Osteoblast (primary cell): ENCODE measurements around the gene PPCDC. TPM values are rescaled to one million over a fixed set of nuclear protein-coding genes. Genes with fewer than 3 reads are reported as not detected.

Source experiments
- DNase-seq: peaks from one replicate; pipeline ENCODE4 v3.0.0; 2011; ENCODE audit warnings: low spot score, mixed read lengths; ENCODE audit not compliant: insufficient read length; ENCODE audit errors: missing footprints
- H2AFZ ChIP-seq: 2 replicates; pipeline ENCODE4 v1.6.0; 2011; ENCODE audit warnings: mild to moderate bottlenecking, low read length
- H3K27ac ChIP-seq: 2 replicates; pipeline ENCODE4 v1.5.1; 2011; ENCODE audit warnings: mild to moderate bottlenecking, low read depth, low read length, moderate library complexity
- H3K27me3 ChIP-seq: 2 replicates; pipeline ENCODE4 v1.6.0; 2012; ENCODE audit warnings: mild to moderate bottlenecking, control low read depth, inconsistent platforms, low read length, moderate library complexity; ENCODE audit not compliant: insufficient read depth
- H3K36me3 ChIP-seq: 2 replicates; pipeline ENCODE4 v1.5.1; 2011; ENCODE audit warnings: mild to moderate bottlenecking, low read length, control low read depth, moderate library complexity; ENCODE audit not compliant: insufficient read depth
- H3K4me1 ChIP-seq: 2 replicates; pipeline ENCODE4 v1.5.1; 2011; ENCODE audit warnings: mild to moderate bottlenecking, low read length, control low read depth, moderate library complexity; ENCODE audit not compliant: insufficient read depth
- H3K4me2 ChIP-seq: 2 replicates; pipeline ENCODE4 v1.6.0; 2011; ENCODE audit warnings: mild to moderate bottlenecking, low read length; ENCODE audit not compliant: insufficient read depth
- H3K4me3 ChIP-seq: fragments of 200-600 bp; sonication (generic); 3 replicates; pipeline ENCODE4 v1.5.1; 2012; ENCODE audit warnings: mild to moderate bottlenecking, low read length, inconsistent platforms; ENCODE audit not compliant: insufficient read depth
- H3K79me2 ChIP-seq: 2 replicates; pipeline ENCODE4 v1.6.0; 2012; ENCODE audit warnings: mild to moderate bottlenecking, low read length, control low read depth, inconsistent platforms; ENCODE audit not compliant: insufficient read depth
- H3K9me3 ChIP-seq: 2 replicates; pipeline ENCODE4 v1.5.1; 2011; ENCODE audit warnings: low read depth, low read length, control low read depth
- H4K20me1 ChIP-seq: 2 replicates; pipeline ENCODE4 v1.6.0; 2012; ENCODE audit warnings: mild to moderate bottlenecking, low read length, control low read depth; ENCODE audit not compliant: insufficient read depth
- CTCF ChIP-seq: IDR thresholded peaks from 2 replicates; pipeline ENCODE4 v1.5.1; 2011; ENCODE audit warnings: mild to moderate bottlenecking, low read depth, low read length, moderate library complexity; ENCODE audit errors: extremely low read depth
- total RNA-seq: library from RNA; depleted of rRNA; stranded (reverse); fragments of >200 nt; gene quantifications from 2 replicates; pipeline ENCODE4 v1.2.3, GENCODE V29; 2012

Gene PPCDC
- total RNA-seq, 1 donor: 6.5 TPM

- H3K4me1 ChIP-seq: no peaks in the 10 kb centered on the region
- no peak overlapping the region for H2AFZ ChIP-seq
- peaks cover 17% of the 10 kb centered on the region for H3K27me3 ChIP-seq
- no peak for TF ChIP-seq CTCF
- H3K27ac ChIP-seq: no peak overlapping the region
- no peaks in the 10 kb centered on the region for H3K79me2 ChIP-seq
- H3K36me3 ChIP-seq: no peaks in the 10 kb centered on the region
- H3K4me3 ChIP-seq: no peak overlapping the region
- H3K4me2 ChIP-seq: no peak overlapping the region
- DNase-seq: no peak
- H3K9me3 ChIP-seq: no peaks in the 10 kb centered on the region
- no peaks in the 10 kb centered on the region for H4K20me1 ChIP-seq
Observed at GRCh38 chr15:74989527-74989926, 33.9 kb upstream of the PPCDC start.

DNA sequence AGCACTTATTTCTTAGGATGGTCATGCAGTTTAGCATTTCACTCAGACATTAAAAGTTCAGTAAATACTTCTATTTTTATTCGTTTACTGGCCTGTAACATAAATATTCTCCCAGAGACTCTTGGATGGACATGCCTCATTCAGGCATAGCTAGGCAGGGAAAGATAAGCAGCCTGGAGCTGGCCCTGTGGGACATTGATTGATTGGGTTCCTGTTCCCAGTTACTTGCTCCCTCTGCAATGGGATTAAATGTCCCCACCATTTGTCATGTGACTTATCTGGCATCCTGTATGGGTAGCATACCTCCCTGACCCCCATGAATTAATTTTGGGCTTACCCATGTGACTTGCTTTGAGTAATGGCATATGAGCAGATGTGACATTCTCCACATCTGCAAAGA lies 30.8 kb upstream of the PPCDC start:
- H3K79me2 ChIP-seq: no peaks in the 10 kb centered on the region
- H4K20me1 ChIP-seq: no peaks in the 10 kb centered on the region
- H3K36me3 ChIP-seq: no peaks in the 10 kb centered on the region
- no peak for DNase-seq
- peaks cover 22% of the 10 kb centered on the region for H3K27me3 ChIP-seq
- no peaks in the 10 kb centered on the region for H3K4me1 ChIP-seq
- H3K4me2 ChIP-seq: no peak overlapping the region
- no peak for TF ChIP-seq CTCF
- H2AFZ ChIP-seq: no peak overlapping the region
- no peak overlapping the region for H3K4me3 ChIP-seq
- H3K27ac ChIP-seq: no peak overlapping the region
- peaks cover 3% of the 10 kb centered on the region for H3K9me3 ChIP-seq

GRCh38 chr15:74994236-74994635 lies 29.2 kb upstream of the PPCDC start:
- Histone ChIP-seq H4K20me1 (no peaks in the 10 kb centered on the region), H2AFZ (no peak overlapping the region), H3K4me1 (no peaks in the 10 kb centered on the region), H3K27me3 (peaks cover 26% of the 10 kb centered on the region), H3K4me3 (no peak overlapping the region), H3K79me2 (no peaks in the 10 kb centered on the region), H3K9me3 (peaks cover 4% of the 10 kb centered on the region), H3K27ac (no peak overlapping the region), H3K4me2 (no peak overlapping the region), H3K36me3 (no peaks in the 10 kb centered on the region)
- peak; percentile 54 for DNase-seq
- no peak for TF ChIP-seq CTCF

- Histone ChIP-seq H3K36me3 (no peaks in the 10 kb centered on the region), H3K4me1 (no peaks in the 10 kb centered on the region), H2AFZ (no peak overlapping the region), H4K20me1 (no peaks in the 10 kb centered on the region), H3K4me3 (no peak overlapping the region), H3K9me3 (peaks cover 4% of the 10 kb centered on the region), H3K4me2 (no peak overlapping the region), H3K27me3 (peaks cover 26% of the 10 kb centered on the region), H3K27ac (no peak overlapping the region), H3K79me2 (no peaks in the 10 kb centered on the region)
- peak; percentile 38 for DNase-seq
- TF ChIP-seq CTCF: no peak
Observed at GRCh38 chr15:74994685-74995084, 28.7 kb upstream of the PPCDC start.
